GM23338 (cell line): ENCODE results near the gene PISD. TPM values are rescaled to one million over a fixed set of nuclear protein-coding genes. Genes with fewer than 3 reads are reported as not detected.

ENCODE experiments used
- ATAC-seq: fragments of 200-7000 bp; cut with Tn5 transposase; 3 replicates; pipeline ENCODE4 v1.9.1; 2020
- DNase-seq: peaks from one replicate; pipeline ENCODE4 v3.0.0-alpha.2; 2015; ENCODE audit warnings: low spot score
- H2AFZ ChIP-seq: fragments of 200-600 bp; sonication (generic); 2 replicates; pipeline ENCODE4 v1.8.0; 2016; ENCODE audit warnings: antibody characterized with exemption, mild to moderate bottlenecking, moderate library complexity
- H3F3A ChIP-seq: fragments of 200-600 bp; sonication (generic); replicated peaks from 2 replicates; pipeline ENCODE4 v1.8.0; 2017; ENCODE audit warnings: antibody characterized with exemption, mixed run types, low read depth
- H3K27ac ChIP-seq: fragments of 200-600 bp; sonication (generic); 2 replicates; pipeline ENCODE4 v1.6.1; 2016; ENCODE audit warnings: low read depth
- H3K27me3 ChIP-seq: fragments of 200-600 bp; sonication (generic); 2 replicates; pipeline ENCODE4 v1.8.0; 2016; ENCODE audit warnings: mild to moderate bottlenecking, mixed run types, moderate library complexity; ENCODE audit not compliant: insufficient read depth
- H3K36me3 ChIP-seq: fragments of 200-600 bp; sonication (generic); 2 replicates; pipeline ENCODE4 v1.8.0; 2016; ENCODE audit warnings: mild to moderate bottlenecking; ENCODE audit not compliant: insufficient read depth
- H3K4me1 ChIP-seq: fragments of 200-600 bp; sonication (generic); 2 replicates; pipeline ENCODE4 v1.8.0; 2016; ENCODE audit warnings: mild to moderate bottlenecking, moderate library complexity; ENCODE audit not compliant: insufficient read depth
- H3K4me2 ChIP-seq: fragments of 200-600 bp; sonication (generic); 2 replicates; pipeline ENCODE4 v1.7.1; 2017; ENCODE audit warnings: mixed run types
- H3K4me3 ChIP-seq: fragments of 200-600 bp; sonication (generic); 2 replicates; pipeline ENCODE4 v1.6.1; 2016; ENCODE audit warnings: mixed run types
- H3K79me2 ChIP-seq: fragments of 200-600 bp; sonication (generic); replicated peaks from 2 replicates; pipeline ENCODE4 v1.8.0; 2017; ENCODE audit warnings: mild to moderate bottlenecking; ENCODE audit not compliant: insufficient read depth
- H3K9me2 ChIP-seq: fragments of 200-600 bp; sonication (generic); 2 replicates; pipeline ENCODE4 v1.8.0; 2017; ENCODE audit not compliant: insufficient read depth
- H4K20me1 ChIP-seq: fragments of 200-600 bp; sonication (generic); replicated peaks from 2 replicates; pipeline ENCODE4 v1.8.0; 2017; ENCODE audit warnings: mild to moderate bottlenecking; ENCODE audit not compliant: insufficient read depth
- H3K27ac Mint-ChIP-seq: 2 replicates; pipeline ENCODE4 v1.8.0; 2020; ENCODE audit warnings: inconsistent platforms, mild to moderate bottlenecking, moderate library complexity, mixed read lengths
- H3K27me3 Mint-ChIP-seq: 3 replicates; pipeline ENCODE4 v1.8.0; 2022; ENCODE audit warnings: low read depth, mild to moderate bottlenecking, moderate library complexity, mixed read lengths, inconsistent platforms; ENCODE audit not compliant: insufficient read depth, poor library complexity
- H3K36me3 Mint-ChIP-seq: 3 replicates; pipeline ENCODE4 v1.8.0; 2021; ENCODE audit warnings: low read depth, mild to moderate bottlenecking, inconsistent platforms, moderate library complexity, mixed read lengths
- H3K4me1 Mint-ChIP-seq: 3 replicates; pipeline ENCODE4 v1.8.0; 2020; ENCODE audit warnings: mild to moderate bottlenecking, inconsistent platforms, mixed read lengths
- H3K4me3 Mint-ChIP-seq: 3 replicates; pipeline ENCODE4 v1.8.0; 2021; ENCODE audit warnings: moderate library complexity, mild to moderate bottlenecking, inconsistent platforms, mixed read lengths
- H3K9me3 Mint-ChIP-seq: 3 replicates; pipeline ENCODE4 v1.8.0; 2020; ENCODE audit warnings: moderate library complexity, mild to moderate bottlenecking, inconsistent platforms, mixed read lengths
- EZH2phosphoT487 ChIP-seq: fragments of 200-600 bp; sonication (generic); IDR thresholded peaks from one replicate; pipeline ENCODE4 v1.8.1; 2018; ENCODE audit warnings: antibody characterized with exemption; ENCODE audit not compliant: unreplicated experiment
- JUNB ChIP-seq: IDR thresholded peaks from one replicate; pipeline ENCODE4 v1.6.1; 2016; ENCODE audit warnings: antibody characterized with exemption; ENCODE audit not compliant: unreplicated experiment
- POLR2AphosphoS5 ChIP-seq: IDR thresholded peaks from 2 replicates; pipeline ENCODE4 v1.6.1; 2016; ENCODE audit warnings: antibody characterized with exemption, low read depth
- REST ChIP-seq: IDR thresholded peaks from one replicate; pipeline ENCODE4 v1.6.1; 2018; ENCODE audit warnings: antibody characterized with exemption; ENCODE audit not compliant: unreplicated experiment
- STAT1 ChIP-seq: IDR thresholded peaks from one replicate; pipeline ENCODE4 v1.6.1; 2016; ENCODE audit warnings: antibody characterized with exemption; ENCODE audit not compliant: unreplicated experiment
- ZNF114 ChIP-seq: fragments of 250-450 bp; sonication (Bioruptor Pico); IDR thresholded peaks from 2 replicates; pipeline ENCODE4 v1.5.0; 2020; ENCODE audit warnings: mild to moderate bottlenecking, moderate library complexity
- polyA plus RNA-seq: library from polyadenylated mRNA; unstranded; fragments of >200 nt; fragmentation: Nextera tagmentation; extraction: Ambion mirVana; gene quantifications from 2 replicates; pipeline ENCODE4 v1.2.1, GENCODE V29; 2016
- total RNA-seq: library from RNA; depleted of rRNA; stranded (reverse); fragments of >200 nt; shearing (Covaris generic); gene quantifications from 2 replicates; pipeline ENCODE4 v1.2.3, GENCODE V29; 2014
- TF ChIP-seq, protein P1 (sequence below): fragments of 250-450 bp; sonication (Bioruptor Pico); IDR thresholded peaks from 2 replicates; pipeline ENCODE4 v1.5.0; 2020; ENCODE audit warnings: mild to moderate bottlenecking, moderate library complexity

The PISD gene
- total and polyA plus RNA-seq, 2 experiments from 2014 or later: 43.1 to 54.5 TPM

DNA sequence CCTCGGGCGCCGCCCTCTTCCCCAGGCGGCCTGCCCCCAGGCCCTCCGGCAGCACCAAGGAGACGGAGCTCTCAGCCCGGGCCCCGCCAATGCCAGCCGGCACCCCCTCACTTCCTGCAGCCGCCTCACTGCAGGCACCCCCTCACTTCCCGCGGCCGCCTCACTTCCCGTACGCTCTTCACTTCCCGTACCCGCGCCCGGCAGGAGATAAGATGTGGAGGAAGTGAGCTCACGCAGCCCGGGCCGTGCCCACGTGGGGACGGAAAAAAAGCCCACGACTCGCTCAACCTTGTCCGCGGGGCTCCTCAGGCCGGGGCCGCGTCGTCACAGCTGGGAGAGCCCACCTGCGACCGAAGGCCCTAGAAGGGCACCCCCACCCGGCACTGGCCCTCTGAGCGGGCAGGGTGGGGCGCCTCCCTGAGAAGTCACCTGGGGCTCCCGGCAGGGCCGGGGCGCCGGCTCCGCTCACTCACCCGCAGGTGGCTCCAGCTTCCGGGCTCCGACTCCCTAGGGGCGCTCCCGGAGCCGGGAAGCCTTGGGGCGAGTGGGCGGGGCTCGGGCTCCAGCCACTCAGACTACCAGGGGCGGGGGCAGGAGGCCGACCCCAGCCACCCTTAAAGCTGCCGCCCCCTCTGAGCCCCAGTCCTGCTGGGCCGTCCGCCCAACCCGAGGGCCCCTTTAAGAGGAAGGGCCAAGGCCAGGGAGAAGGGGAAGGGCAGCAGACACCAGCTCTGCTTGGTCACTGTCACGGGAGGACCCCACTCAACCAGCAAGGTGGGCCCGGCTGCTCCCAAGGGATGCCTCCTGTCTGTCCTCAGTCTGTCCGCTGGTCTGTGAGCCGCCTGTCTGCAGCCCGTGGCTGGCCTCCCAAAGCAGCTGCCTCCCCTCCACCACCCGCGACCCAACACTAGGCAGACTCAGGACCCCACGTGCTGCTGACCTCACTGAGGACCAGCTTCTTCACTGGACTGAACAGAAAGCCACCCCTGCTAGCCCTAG lies 31.4 kb downstream of the PISD start:
- ATAC-seq (peak; percentile 85), DNase-seq (peak; percentile 95)
- TF ChIP-seq JUNB (no peak), ZNF114 (CRISPR knock-in tag) (no peak), POLR2AphosphoS5 (peak; percentile 43)
- H3F3A ChIP-seq: peaks cover 16% of the 10 kb centered on the region
- no peaks in the 10 kb centered on the region for H3K9me3 Mint-ChIP-seq
- peak overlapping the region; percentile 90 for H3K4me2 ChIP-seq
- H3K27me3 ChIP-seq: no peaks in the 10 kb centered on the region
- no peaks in the 10 kb centered on the region for H3K9me2 ChIP-seq
- H3K27me3 Mint-ChIP-seq: peaks cover 15% of the 10 kb centered on the region
- peaks cover 71% of the 10 kb centered on the region for H3K79me2 ChIP-seq
- H3K27ac Mint-ChIP-seq: peak overlapping the region; percentile 62; the same call in 1 of the 2 replicates
- peaks cover 13% of the 10 kb centered on the region for H3K4me1 ChIP-seq
- peaks cover 37% of the 10 kb centered on the region for H3K4me1 Mint-ChIP-seq
- H3K4me3 Mint-ChIP-seq: peak overlapping the region; percentile 87
- peak overlapping the region; percentile 74; the same call in 1 of the 2 replicates for H3K27ac ChIP-seq
- no peaks in the 10 kb centered on the region for H3K36me3 ChIP-seq
- no peak overlapping the region for H2AFZ ChIP-seq
- H3K36me3 Mint-ChIP-seq: no peaks in the 10 kb centered on the region; the same call in 2 of the 3 replicates
- H4K20me1 ChIP-seq: peaks cover 29% of the 10 kb centered on the region
- H3K4me3 ChIP-seq: peak overlapping the region; percentile 93

- peaks cover 16% of the 10 kb centered on the region for H3F3A ChIP-seq
- H3K27ac ChIP-seq: no peak overlapping the region
- Mint-ChIP-seq H3K27ac (no peak overlapping the region), H3K4me3 (peak overlapping the region; percentile 87), H3K4me1 (peaks cover 44% of the 10 kb centered on the region), H3K27me3 (peaks cover 17% of the 10 kb centered on the region), H3K36me3 (no peaks in the 10 kb centered on the region), H3K9me3 (no peaks in the 10 kb centered on the region)
- peak overlapping the region; percentile 90 for H3K4me2 ChIP-seq
- H3K4me1 ChIP-seq: peaks cover 19% of the 10 kb centered on the region
- ATAC-seq (no peak), DNase-seq (peak; percentile 21)
- H3K36me3 ChIP-seq: no peaks in the 10 kb centered on the region
- peaks cover 25% of the 10 kb centered on the region for H4K20me1 ChIP-seq
- no peak overlapping the region for H2AFZ ChIP-seq
- no peaks in the 10 kb centered on the region for H3K9me2 ChIP-seq
- peaks cover 75% of the 10 kb centered on the region for H3K79me2 ChIP-seq
- no peaks in the 10 kb centered on the region for H3K27me3 ChIP-seq
- H3K4me3 ChIP-seq: peak overlapping the region; percentile 93
- TF ChIP-seq JUNB (no peak), POLR2AphosphoS5 (no peak), EZH2phosphoT487 (no peak), ZNF114 (CRISPR knock-in tag) (no peak), STAT1 (no peak), REST (no peak)
- TF ChIP-seq, protein P1, sequence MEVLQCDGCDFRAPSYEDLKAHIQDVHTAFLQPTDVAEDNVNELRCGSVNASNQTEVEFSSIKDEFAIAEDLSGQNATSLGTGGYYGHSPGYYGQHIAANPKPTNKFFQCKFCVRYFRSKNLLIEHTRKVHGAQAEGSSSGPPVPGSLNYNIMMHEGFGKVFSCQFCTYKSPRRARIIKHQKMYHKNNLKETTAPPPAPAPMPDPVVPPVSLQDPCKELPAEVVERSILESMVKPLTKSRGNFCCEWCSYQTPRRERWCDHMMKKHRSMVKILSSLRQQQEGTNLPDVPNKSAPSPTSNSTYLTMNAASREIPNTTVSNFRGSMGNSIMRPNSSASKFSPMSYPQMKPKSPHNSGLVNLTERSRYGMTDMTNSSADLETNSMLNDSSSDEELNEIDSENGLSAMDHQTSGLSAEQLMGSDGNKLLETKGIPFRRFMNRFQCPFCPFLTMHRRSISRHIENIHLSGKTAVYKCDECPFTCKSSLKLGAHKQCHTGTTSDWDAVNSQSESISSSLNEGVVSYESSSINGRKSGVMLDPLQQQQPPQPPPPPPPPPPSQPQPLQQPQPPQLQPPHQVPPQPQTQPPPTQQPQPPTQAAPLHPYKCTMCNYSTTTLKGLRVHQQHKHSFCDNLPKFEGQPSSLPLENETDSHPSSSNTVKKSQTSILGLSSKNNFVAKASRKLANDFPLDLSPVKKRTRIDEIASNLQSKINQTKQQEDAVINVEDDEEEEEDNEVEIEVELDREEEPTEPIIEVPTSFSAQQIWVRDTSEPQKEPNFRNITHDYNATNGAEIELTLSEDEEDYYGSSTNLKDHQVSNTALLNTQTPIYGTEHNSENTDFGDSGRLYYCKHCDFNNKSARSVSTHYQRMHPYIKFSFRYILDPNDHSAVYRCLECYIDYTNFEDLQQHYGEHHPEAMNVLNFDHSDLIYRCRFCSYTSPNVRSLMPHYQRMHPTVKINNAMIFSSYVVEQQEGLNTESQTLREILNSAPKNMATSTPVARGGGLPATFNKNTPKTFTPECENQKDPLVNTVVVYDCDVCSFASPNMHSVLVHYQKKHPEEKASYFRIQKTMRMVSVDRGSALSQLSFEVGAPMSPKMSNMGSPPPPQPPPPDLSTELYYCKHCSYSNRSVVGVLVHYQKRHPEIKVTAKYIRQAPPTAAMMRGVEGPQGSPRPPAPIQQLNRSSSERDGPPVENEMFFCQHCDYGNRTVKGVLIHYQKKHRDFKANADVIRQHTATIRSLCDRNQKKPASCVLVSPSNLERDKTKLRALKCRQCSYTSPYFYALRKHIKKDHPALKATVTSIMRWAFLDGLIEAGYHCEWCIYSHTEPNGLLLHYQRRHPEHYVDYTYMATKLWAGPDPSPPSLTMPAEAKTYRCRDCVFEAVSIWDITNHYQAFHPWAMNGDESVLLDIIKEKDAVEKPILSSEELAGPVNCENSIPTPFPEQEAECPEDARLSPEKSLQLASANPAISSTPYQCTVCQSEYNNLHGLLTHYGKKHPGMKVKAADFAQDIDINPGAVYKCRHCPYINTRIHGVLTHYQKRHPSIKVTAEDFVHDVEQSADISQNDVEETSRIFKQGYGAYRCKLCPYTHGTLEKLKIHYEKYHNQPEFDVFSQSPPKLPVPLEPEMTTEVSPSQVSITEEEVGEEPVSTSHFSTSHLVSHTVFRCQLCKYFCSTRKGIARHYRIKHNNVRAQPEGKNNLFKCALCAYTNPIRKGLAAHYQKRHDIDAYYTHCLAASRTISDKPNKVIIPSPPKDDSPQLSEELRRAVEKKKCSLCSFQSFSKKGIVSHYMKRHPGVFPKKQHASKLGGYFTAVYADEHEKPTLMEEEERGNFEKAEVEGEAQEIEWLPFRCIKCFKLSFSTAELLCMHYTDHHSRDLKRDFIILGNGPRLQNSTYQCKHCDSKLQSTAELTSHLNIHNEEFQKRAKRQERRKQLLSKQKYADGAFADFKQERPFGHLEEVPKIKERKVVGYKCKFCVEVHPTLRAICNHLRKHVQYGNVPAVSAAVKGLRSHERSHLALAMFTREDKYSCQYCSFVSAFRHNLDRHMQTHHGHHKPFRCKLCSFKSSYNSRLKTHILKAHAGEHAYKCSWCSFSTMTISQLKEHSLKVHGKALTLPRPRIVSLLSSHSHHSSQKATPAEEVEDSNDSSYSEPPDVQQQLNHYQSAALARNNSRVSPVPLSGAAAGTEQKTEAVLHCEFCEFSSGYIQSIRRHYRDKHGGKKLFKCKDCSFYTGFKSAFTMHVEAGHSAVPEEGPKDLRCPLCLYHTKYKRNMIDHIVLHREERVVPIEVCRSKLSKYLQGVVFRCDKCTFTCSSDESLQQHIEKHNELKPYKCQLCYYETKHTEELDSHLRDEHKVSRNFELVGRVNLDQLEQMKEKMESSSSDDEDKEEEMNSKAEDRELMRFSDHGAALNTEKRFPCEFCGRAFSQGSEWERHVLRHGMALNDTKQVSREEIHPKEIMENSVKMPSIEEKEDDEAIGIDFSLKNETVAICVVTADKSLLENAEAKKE (CRISPR knock-in tag): no peak
Measured at GRCh38 chr22:31629741-31630184, 32.3 kb downstream of the PISD start.
